HL-60 (cell line): ENCODE data around the gene MYO10.

Experiments used
- CTCF ChIP-seq: IDR thresholded peaks from one replicate; pipeline ENCODE4 v1.5.1; 2011; ENCODE audit warnings: low read length, control low read depth, inconsistent platforms; ENCODE audit not compliant: insufficient read depth
- GABPA ChIP-seq: IDR thresholded peaks from 2 replicates; pipeline ENCODE4 v1.6.1; 2012; ENCODE audit warnings: low read depth
- POLR2AphosphoS5 ChIP-seq: IDR thresholded peaks from 2 replicates; pipeline ENCODE4 v1.6.1; 2012; ENCODE audit warnings: low read depth
- REST ChIP-seq: IDR thresholded peaks from 2 replicates; pipeline ENCODE4 v1.6.1; 2012; ENCODE audit warnings: low read depth; ENCODE audit not compliant: insufficient replicate concordance
- SPI1 ChIP-seq: IDR thresholded peaks from 2 replicates; pipeline ENCODE4 v1.6.1; 2012; ENCODE audit warnings: low read depth, mild to moderate bottlenecking, borderline replicate concordance

- TF ChIP-seq CTCF = no peak
- TF ChIP-seq POLR2AphosphoS5 = no peak
- no peak for TF ChIP-seq SPI1
- no peak for TF ChIP-seq GABPA
- TF ChIP-seq REST = no peak
Measured at GRCh38 chr5:16914108-16914435, 22.0 kb downstream of the MYO10 start.
